GM19372 (cell line): ENCODE measurements around the gene SPRY1.
A peak's percentile ranks its signal among the peaks of the same experiment; 100 is the strongest.

Experiments
- ATAC-seq: cut with Tn5 transposase; IDR thresholded peaks from one replicate; pipeline ENCODE4 v1.9.1; 2021; ENCODE audit warnings: mild to moderate bottlenecking, low read depth, moderate library complexity; ENCODE audit not compliant: unreplicated experiment

Gene SPRY1

GRCh38 chr4:123406872-123407271 is 10.3 kb downstream of the SPRY1 start:
- no peak for ATAC-seq

- no peak for ATAC-seq
Measured at GRCh38 chr4:123408471-123409084, 12.0 kb downstream of the SPRY1 start.

GRCh38 chr4:123409334-123409733 is 12.7 kb downstream of the SPRY1 start:
- ATAC-seq = no peak

GRCh38 chr4:123411514-123411913 is 14.9 kb downstream of the SPRY1 start:
- ATAC-seq = no peak

GRCh38 chr4:123412091-123412505 is 15.5 kb downstream of the SPRY1 start:
- peak; percentile 76 for ATAC-seq

GRCh38 chr4:123412700-123413512 is 16.3 kb downstream of the SPRY1 start:
- no peak for ATAC-seq

GRCh38 chr4:123415576-123415975 is 19.0 kb downstream of the SPRY1 start:
- ATAC-seq = no peak

GRCh38 chr4:123415977-123416376 is 19.4 kb downstream of the SPRY1 start:
- no peak for ATAC-seq

GRCh38 chr4:123417813-123418212 is 21.2 kb downstream of the SPRY1 start:
- no peak for ATAC-seq

- ATAC-seq = peak; percentile 72
Measured at GRCh38 chr4:123418351-123418931, 21.8 kb downstream of the SPRY1 start.

GRCh38 chr4:123419885-123420755 is 23.5 kb downstream of the SPRY1 start:
- ATAC-seq = no peak

GRCh38 chr4:123421227-123421936 is 24.8 kb downstream of the SPRY1 start:
- no peak for ATAC-seq

GRCh38 chr4:123421937-123422781 is 25.6 kb downstream of the SPRY1 start:
- ATAC-seq = no peak

- ATAC-seq = no peak
Measured at GRCh38 chr4:123423819-123424218, 27.2 kb downstream of the SPRY1 start.

GRCh38 chr4:123427951-123428350 is 31.4 kb downstream of the SPRY1 start:
- ATAC-seq = no peak

- no peak for ATAC-seq
Measured at GRCh38 chr4:123430031-123430430, 33.4 kb downstream of the SPRY1 start.

GRCh38 chr4:123430501-123430900 is 33.9 kb downstream of the SPRY1 start:
- no peak for ATAC-seq

GRCh38 chr4:123433573-123433972 is 37.0 kb downstream of the SPRY1 start:
- ATAC-seq = no peak

- no peak for ATAC-seq
Measured at GRCh38 chr4:123433976-123434375, 37.4 kb downstream of the SPRY1 start.
